Panc1 (cell line): Measurements from ENCODE around the gene UVSSA. TPM values are rescaled to one million over a fixed set of nuclear protein-coding genes. Genes with fewer than 3 reads are reported as not detected.
A peak's percentile ranks its signal among the peaks of the same experiment; 100 is the strongest.

ENCODE experiments used
- ATAC-seq: fragments of 200-7000 bp; cut with Tn5 transposase; 2 replicates; pipeline ENCODE4 v1.9.1; 2020; ENCODE audit warnings: mild to moderate bottlenecking, moderate library complexity
- BruUV-seq: library from RNA; stranded (reverse); fragments of 400-500 nt; replicated peaks from 2 replicates; lab custom pipeline; 2021; lab: Mats Ljungman, UMichigan
- CTCF ChIA-PET: fragments of 300-600 bp; sonication (Branson Sonifier 250); formaldehyde crosslinking; loops from one replicate; lab custom pipeline; 2022; ENCODE audit warnings: antibody characterized with exemption; lab: Charles Lee
- POLR2A ChIA-PET: fragments of 300-600 bp; sonication (Branson Sonifier 250); formaldehyde crosslinking; loops from one replicate; lab custom pipeline; 2022; ENCODE audit warnings: antibody characterized with exemption; lab: Charles Lee
- DNase-seq: peaks from one replicate; pipeline ENCODE4 v3.0.0-alpha.2; 2010; ENCODE audit warnings: low read depth, low spot score
- H3K27ac ChIP-seq: 2 replicates; pipeline ENCODE4 v1.5.1; 2011; ENCODE audit warnings: mild to moderate bottlenecking, low read length, inconsistent platforms
- H3K27me3 ChIP-seq: fragments of 200-500 bp; sonication (Bioruptor generic); 2 replicates; pipeline ENCODE4 v1.6.0; 2014; ENCODE audit warnings: low read length, inconsistent platforms; ENCODE audit not compliant: control insufficient read depth, insufficient read depth
- H3K36me3 ChIP-seq: fragments of 200-500 bp; sonication (Bioruptor generic); 2 replicates; pipeline ENCODE4 v1.5.1; 2014; ENCODE audit warnings: inconsistent platforms, mild to moderate bottlenecking, low read length, moderate library complexity; ENCODE audit not compliant: control insufficient read depth, insufficient read depth
- H3K4me1 ChIP-seq: 2 replicates; pipeline ENCODE4 v1.5.1; 2011; ENCODE audit warnings: inconsistent platforms, mild to moderate bottlenecking, low read length, moderate library complexity; ENCODE audit not compliant: control insufficient read depth, insufficient read depth
- H3K4me3 ChIP-seq, 2 experiments: 2 replicates each; pipeline ENCODE4 v1.5.1; 2011 to 2012; ENCODE audit warnings: low read depth in 2 of 2, low read length in 2 of 2, mild to moderate bottlenecking in 2 of 2, inconsistent platforms in 1 of 2, moderate library complexity in 1 of 2
- H3K9me3 ChIP-seq: fragments of 200-500 bp; sonication (Bioruptor generic); 2 replicates; pipeline ENCODE4 v1.5.1; 2014; ENCODE audit warnings: low read depth, mild to moderate bottlenecking, inconsistent platforms, low read length, moderate library complexity; ENCODE audit not compliant: control insufficient read depth, insufficient read depth
- CTCF ChIP-seq: fragments of 450-650 bp; IDR thresholded peaks from 2 replicates; pipeline ENCODE4 v1.5.1; 2017; ENCODE audit warnings: mild to moderate bottlenecking
- POLR2AphosphoS5 ChIP-seq: IDR thresholded peaks from 2 replicates; pipeline ENCODE4 v1.6.1; 2012; ENCODE audit warnings: mild to moderate bottlenecking, low read depth, low read length, moderate library complexity
- REST ChIP-seq, 2 experiments: IDR thresholded peaks; 2 replicates each; pipeline ENCODE4 v1.6.1; 2011 to 2012; ENCODE audit warnings: low read depth in 2 of 2, control low read depth in 1 of 2, low read length in 1 of 2, mild to moderate bottlenecking in 1 of 2, moderate library complexity in 1 of 2; ENCODE audit not compliant: insufficient read depth in 1 of 2
- SIN3A ChIP-seq: IDR thresholded peaks from 2 replicates; pipeline ENCODE4 v1.6.1; 2012; ENCODE audit warnings: low read depth, mild to moderate bottlenecking, low read length, moderate library complexity, borderline replicate concordance; ENCODE audit not compliant: insufficient read depth
- TCF7L2 ChIP-seq: IDR thresholded peaks from 2 replicates; pipeline ENCODE4 v1.6.1; 2011; ENCODE audit warnings: mild to moderate bottlenecking, low read depth, low read length, inconsistent platforms
- in situ Hi-C: cut with HindIII; loops from 2 replicates; pipeline ENCODE4 v1.10.0; 2016; ENCODE audit warnings: low sequenced_read_pairs, low pct_unique_long_range_greater_than_20kb
- intact Hi-C: fragments of 100-400 bp; cut with micrococcal nuclease; formaldehyde crosslinking; loops from one replicate; pipeline ENCODE4 v1.10.0; 2022; ENCODE audit not compliant: unreplicated experiment
- total RNA-seq: library from RNA; stranded (reverse); gene quantifications from one replicate; pipeline ENCODE4 v1.2.1, GENCODE V29; 2021; ENCODE audit not compliant: unreplicated experiment

UVSSA gene
- total RNA-seq, 1 experiment from 2014 or later, result 23.4 TPM

- Histone ChIP-seq H3K9me3 (no peaks in the 10 kb centered on the region), H3K4me3 (no peak overlapping the region), H3K4me1 (peaks cover 8% of the 10 kb centered on the region), H3K27ac (no peak overlapping the region), H3K36me3 (no peaks in the 10 kb centered on the region), H3K27me3 (no peaks in the 10 kb centered on the region)
- ATAC-seq (no peak), DNase-seq (no peak)
- POLR2A ChIA-PET, result no interaction called here
- in situ Hi-C loops, result no loop called here
- TF ChIP-seq SIN3A, result no peak
- TF ChIP-seq CTCF, result no peak
- no peak for TF ChIP-seq REST (IDR thresholded peaks at IDR 0.05; ENCODE audit: insufficient read depth in 1 of 2, low read depth in 2 of 2, low read length in 1 of 2)
- peak; percentile 7; the same call in 1 of the 2 replicates for TF ChIP-seq POLR2AphosphoS5
- CTCF ChIA-PET, result no interaction called here
- intact Hi-C loops, result no loop called here
- no TSS peak for BruUV-seq
These were observed 5.0 kb upstream of the UVSSA start for GRCh38 chr4:1342003-1342402.

- in situ Hi-C loops, result no loop called here
- ChIA-PET CTCF (no interaction called here), POLR2A (no interaction called here)
- intact Hi-C loops, result no loop called here
- Histone ChIP-seq H3K4me3 (no peak overlapping the region), H3K4me1 (peaks cover 13% of the 10 kb centered on the region), H3K27ac (no peak overlapping the region), H3K9me3 (no peaks in the 10 kb centered on the region), H3K27me3 (no peaks in the 10 kb centered on the region), H3K36me3 (no peaks in the 10 kb centered on the region)
- TF ChIP-seq TCF7L2 (no peak), CTCF (no peak), SIN3A (no peak), POLR2AphosphoS5 (no peak)
- no peak for ATAC-seq
- BruUV-seq, result no TSS peak
- no peak for DNase-seq
These were observed 2.3 kb upstream of the UVSSA start for GRCh38 chr4:1344696-1345095.
